Stimulated activated CD4-positive, alpha-beta T cell treated with anti-CD3 and anti-CD28 coated beads, Interleukin-15, amount 100 ng/mL, for 1 hour (primary cell): ENCODE data around the gene ZNF213.

Source experiments
- DNase-seq, 2 donors: peaks; one replicate each; pipeline ENCODE4 v3.0.0-alpha.2; 2020; ENCODE audit warnings: low read depth in 1 of 2, low spot score in 1 of 2

Gene ZNF213, protein sequence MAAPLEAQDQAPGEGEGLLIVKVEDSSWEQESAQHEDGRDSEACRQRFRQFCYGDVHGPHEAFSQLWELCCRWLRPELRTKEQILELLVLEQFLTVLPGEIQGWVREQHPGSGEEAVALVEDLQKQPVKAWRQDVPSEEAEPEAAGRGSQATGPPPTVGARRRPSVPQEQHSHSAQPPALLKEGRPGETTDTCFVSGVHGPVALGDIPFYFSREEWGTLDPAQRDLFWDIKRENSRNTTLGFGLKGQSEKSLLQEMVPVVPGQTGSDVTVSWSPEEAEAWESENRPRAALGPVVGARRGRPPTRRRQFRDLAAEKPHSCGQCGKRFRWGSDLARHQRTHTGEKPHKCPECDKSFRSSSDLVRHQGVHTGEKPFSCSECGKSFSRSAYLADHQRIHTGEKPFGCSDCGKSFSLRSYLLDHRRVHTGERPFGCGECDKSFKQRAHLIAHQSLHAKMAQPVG

DNA sequence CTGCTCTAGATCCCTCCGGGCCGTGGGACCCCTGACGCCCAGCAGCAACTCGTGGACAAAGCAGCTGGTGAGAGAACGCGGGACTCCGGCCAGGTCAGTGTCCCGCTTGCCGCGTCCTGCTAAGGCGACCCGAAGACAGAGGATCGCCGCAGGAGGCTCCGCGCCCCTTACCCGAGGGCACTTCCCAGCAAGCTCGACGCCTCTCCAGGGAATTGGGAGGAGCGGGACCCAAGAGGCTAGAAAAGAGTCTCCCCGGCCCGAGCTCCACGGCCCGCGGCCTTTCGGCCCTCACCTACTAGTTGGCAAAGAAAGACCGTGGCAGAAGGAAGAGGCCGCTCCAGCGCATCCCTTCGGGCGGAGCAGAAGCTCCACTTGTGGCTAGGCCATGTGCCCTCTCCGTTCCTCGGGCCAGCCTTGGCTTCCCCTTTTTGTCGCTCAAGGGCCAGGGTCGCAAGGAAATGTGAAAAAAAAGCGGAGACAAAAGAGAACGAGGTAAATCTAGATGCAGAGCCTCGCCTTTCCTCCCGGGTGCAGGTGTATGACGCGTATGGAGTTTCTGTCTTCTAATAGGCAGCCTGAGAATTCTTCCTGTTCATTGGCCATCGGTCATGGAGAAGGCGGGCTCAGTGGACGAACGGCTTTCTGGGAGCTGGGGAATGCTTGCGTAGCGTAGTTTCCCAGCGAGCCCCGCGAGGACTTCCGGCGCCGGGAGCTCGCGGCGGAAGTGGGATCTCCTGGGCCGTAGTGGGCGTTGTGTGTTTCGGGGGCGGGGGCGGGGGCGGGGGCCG lies at the start of gene ZNF213:
TSS of gene ZNF213 (plus strand) at position 692 of the 788 bp plus-strand sequence. CDS start 2,252 bp downstream, outside the sequence.
- DNase-seq = peak; percentile 76 to 80

DNA sequence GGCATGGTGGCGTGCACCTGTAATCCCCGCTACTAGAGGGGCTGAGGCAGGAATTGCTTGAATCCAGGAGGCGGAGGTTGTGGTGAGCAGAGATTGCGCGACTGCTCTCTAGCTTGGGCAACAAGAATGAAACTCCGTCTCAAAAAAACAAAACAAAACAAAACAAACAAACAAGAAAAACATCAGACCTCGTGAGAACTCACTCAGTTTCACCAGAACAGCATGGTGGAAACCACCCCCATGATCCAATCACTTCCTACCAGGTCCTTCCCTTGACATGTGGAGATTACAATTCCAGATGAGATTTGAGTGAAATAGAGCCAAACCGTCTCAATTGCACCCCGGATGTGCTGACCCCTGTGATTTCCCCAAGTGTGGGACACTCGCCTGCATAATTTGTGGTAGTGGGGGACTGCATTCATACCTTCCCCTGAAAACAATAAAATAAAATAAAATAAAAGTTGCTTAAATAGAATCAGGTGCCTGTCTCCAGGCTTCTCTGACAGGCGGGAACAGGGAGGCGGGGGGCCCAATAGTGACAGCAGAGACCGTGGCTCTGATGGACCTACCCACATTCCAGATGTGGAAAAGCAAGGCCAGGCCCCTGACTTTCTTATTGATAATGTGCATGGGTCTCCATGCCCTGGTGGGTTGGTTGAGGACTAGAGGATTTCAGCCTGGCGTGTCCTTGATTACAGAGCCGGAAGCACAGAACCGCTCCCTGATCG lies 48.8 kb upstream of the ZNF213 start:
- no peak for DNase-seq

DNA sequence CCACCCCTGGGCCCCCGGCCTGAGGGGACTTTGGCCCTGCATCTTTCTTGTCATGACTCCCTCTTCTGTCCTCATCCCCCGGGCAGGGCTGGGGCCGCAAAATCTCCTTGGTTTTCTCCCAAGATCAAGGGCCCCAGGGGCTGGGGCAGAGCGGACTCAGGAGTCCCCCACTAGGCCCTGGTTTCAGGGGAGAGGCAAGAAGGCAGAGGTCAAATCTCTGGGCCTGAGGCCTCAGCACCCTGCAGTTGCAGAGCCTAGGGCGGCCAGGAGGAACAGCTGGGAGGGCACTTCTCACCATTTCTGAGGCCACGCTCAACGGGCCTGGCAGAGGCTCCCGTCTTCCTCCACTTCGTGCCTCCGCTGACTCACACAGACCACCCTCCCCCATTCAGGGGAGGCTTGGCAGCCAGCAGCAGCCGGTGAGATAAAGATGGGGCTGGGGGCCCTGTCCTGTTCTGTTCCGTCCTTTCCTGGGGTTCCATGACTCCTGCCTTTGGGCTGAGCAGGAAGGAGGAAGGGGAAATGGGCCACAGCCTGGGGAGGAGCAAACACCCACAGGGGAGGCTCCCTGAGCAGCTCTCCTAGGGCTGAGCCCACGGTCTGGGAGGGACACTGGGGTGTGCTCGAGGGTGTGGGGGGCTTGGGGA lies 48.1 kb upstream of the ZNF213 start:
- DNase-seq = no peak

DNA sequence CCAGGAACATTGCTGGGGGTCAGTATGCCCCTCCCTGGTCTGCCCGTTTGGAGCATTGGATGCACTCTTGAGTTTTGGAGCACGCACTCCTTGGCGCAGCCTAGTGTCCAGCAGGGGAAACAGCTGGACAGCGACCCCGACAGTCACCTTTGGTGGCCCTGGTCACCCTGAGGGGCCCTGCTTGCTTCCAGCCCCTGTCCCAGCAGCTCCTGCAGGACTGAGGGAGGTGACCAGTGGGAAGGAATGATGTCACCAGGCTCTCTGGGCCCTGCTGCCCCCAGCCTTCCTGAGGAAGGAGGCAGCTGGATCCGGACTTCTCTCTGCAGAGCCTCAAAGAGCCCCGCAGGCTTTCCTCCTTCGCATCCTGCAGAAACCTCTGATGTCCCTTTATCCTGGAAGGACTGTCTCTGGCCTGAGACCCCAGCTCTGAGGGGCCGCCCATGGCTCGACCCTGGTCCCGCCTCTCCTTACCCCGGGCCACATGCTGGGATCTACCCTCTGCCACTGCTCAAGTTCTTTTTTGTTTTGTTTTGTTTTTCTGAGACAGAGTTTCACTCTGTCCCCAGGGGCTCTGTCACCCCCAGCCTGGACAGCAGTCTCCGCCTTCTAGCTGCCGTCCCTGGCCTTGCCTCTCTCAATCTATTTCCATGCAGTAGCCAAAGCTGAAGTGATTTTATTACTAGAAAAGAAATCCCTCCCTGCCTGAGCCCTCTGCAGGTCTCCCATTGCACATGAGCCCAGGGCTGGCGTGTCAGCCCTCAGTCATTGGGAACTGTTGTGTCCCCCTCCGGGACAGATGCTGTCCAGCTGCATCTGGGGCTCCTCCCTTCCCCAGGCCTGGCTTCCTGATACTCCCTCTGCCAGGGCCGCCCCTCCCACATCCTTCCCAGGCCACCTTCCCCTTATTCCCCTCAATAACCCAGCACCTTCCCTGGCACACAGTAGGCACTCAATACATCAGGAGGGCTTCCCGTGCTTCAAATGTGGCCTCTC lies 47.3 kb upstream of the ZNF213 start:
- DNase-seq = no peak

DNA sequence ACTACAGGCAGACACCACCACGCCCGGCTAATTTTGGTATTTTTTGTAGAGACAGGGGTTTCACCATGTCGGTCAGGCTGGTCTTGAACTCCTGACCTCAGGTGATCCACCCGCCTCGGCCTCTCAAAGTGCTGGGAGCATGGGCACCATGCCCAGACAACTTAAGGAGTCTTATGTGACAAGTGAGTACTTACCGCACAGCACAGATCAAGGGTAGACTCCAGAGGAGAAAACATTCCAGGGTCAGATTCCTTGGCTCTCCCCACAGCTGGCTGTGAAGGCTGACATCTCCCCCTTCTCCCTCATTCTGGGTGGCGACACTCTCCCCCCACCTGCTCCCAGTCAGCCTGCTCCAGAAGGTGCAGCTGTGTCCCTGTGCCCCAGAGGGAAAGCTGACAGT lies 46.4 kb upstream of the ZNF213 start:
- no peak for DNase-seq

DNA sequence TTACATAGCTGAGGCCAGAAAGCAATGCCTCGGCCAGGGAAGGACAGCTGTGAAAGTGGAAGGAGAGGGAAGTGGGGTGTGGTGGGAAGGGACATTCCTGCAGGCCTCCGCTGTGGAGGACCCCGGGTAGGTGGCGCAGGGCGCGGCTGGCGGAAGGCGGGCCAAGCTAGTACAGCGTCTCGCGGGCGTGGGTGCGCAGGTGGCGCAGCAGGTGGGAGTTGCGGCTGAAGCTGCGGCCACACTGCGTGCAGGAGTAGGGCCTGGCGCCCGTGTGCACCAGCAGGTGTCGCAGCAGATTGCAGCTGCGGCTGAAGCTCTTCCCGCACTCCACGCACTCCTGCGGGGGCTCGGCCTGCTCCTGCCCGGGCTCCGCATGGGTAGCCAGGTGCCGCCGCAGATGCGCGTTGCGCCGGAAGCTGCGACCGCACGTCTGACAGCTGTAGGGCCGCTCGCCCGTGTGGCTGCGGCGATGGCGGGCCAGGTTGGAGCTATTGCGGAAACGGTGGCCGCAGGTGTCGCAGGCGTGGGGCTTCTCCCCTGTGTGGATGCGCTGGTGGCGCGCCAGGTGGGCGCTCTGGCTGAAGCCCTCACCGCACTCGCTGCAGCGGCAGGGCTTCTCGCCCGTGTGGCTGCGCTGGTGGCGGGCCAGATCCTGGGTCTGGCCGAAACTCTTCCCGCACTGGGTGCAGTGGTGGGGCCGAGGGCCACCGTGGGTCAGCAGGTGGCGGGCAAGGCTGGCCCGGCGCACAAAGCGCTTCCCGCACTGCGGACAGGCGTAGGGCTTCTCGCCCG lies 45.7 kb upstream of the ZNF213 start:
- no peak for DNase-seq

DNA sequence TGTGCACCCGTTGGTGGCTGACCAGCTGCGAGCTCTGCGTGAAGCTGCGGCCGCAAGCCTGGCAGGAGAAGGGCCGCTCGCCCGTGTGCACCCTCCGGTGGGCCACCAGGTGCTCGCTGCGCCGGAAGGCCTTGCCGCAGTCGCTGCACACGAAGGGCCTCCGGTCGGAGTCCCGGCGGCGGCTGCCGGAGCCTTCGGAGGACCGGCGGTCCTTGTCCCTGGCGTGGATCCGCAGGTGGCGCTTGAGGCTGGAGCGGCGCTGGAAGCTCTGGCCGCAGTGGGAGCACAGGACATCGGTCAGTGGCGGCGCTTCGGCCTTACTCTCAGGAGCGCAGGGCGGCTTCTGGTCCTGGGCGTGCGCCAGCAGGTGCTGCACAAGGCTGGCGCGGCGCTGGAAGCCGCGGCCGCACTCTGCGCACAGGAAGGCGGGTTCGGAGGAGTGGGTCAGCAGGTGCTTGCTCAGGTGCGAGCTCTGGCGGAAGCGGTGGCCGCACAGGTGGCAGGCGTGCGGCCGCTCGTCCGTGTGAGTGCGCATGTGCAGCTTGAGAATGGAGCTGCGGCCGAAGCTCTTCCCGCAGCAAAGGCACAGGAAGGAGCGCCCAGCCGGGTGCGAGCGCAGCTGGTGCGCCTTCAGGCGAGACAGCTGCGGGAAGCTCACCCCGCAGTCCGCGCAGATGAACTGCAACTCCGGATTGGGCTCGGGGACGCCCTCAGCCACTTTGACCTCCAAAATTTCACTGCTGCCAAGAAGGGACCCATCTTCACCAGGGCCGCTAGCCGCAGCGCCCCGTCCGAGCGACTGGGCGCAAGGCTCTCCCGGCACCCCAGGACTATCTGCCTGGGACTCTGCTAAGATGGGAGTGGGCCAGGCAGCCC lies 44.9 kb upstream of the ZNF213 start:
- DNase-seq = no peak

DNA sequence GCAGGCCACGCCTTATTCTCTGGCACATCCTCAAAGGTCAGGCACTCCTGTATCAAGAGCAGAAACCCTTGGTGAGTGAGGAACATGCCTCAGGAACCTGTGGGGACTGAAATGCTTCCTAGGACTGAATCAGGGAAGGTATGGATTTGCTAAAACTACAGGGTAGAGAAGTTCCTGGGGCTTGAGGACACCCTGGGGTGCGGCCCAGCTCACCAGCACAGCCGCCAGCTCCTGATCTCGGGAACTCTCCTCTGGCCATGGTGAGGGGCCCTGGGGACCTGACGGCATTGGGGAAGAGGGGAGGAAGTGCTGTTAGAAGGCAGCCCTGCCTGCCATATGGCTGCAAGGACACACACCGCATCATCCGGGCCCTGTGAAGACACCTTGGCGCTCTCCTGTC lies 43.3 kb upstream of the ZNF213 start:
- no peak for DNase-seq

DNA sequence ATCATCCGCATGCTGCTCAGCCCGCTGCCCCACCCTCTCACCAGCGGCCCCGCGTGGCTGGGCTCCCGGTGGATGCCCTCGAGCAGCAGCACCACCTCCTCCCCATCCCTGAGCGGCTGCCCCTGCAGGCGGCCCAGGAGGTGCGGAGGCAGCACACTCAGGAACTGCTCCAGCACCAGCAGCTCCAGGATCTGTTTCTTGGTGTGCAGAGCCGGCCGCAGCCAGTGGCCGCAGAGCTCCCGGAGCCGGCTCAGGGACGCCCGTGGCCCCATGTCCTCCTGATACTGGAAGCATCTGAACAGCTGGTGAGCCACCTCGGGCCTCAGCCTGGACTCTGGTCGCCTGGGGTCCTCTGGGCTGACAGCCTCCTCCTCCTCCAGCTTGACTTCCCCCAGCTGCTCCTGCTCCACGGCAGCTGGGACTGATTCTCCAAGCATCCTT lies 42.3 kb upstream of the ZNF213 start:
- DNase-seq = no peak

DNA sequence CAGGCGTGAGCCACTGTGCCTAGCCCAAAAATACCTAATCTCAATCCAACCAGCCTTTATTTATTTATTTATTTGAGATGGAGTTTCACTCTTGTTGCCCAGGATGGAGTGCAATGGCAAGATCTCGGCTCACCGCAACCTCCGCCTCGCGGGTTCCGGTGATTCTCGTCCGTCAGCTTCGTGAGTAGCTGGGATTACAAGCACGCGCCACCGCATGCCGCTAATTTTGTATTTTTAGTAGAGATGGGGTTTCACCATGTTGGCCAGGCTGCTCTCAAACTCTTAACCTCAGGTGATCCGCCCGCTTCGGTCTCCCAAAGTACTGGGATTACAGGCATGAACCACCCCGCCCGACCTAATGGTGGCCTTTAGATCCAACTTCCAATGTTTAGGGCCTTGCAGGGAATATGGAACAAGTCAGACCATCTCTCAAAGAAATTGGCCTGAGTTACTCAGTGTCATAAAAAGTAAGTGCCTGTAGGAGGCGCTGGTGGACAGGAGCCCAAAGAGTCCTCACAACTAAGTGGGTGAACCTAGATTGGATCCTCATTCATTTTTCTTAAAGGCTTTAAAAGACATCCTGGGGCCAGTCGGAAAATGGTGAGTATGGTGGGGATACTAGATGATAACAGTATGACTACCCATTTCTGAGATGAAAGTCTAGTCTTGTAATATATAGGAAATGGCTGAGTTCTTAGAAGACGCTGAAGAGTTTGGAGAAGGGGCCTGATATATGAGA lies 40.4 kb upstream of the ZNF213 start:
- no peak for DNase-seq

DNA sequence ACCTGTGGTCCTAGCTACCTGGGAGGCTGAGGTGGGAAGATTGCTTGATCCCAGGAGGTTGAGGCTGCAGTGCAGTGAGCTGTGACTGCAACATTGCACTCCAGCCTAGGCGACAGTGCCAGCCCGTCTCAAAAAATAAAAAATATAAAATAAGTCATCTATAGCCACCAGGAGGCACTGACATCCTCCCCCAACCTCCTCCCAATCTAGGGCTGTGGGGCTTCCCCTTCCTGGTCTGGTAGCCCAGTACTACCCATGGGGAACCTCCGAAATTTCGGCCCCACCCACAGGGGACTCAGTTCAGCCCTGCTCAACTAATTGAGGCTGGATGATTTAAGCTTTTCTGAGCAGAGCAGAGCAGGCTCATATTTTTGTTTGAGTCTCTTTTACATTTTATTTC lies 39.0 kb upstream of the ZNF213 start:
- no peak for DNase-seq

DNA sequence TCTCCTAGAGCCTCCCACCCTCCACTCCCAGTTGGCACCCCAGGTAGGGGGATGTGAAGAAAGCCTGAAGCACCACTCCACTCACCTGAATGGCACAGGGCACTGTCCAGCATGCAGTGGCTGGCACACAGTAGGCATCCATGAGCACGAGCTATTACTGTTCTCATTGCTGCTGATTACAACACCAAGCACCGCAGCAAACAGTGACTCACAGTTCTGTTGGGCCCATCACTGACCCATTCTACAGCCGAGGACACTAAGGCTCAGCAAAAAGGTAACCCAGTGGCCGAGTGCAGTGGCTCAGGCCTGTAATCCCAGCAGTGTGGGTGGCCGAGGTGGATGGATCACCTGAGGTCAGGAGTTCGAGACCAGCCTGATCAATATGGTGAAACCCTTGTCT lies 38.5 kb upstream of the ZNF213 start:
- DNase-seq = no peak

DNA sequence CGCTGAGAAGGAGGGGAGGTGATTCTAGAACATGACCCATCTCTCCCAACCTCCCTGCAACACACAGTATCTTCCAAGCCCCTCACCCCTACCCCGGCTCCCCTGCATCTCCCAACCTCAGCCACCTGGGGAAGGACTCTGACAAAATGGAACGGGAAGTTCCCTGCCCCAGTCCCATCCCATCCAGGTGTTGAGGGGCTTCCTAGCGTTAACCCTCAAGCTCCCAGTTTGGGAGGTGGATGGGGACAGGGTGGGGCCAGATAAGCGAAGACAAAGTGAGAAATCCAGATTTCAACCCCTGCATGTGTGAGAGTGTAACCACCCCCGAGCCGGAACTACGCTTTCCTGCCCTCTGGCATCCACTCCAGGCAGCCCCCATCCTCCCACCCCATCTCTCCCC lies 37.6 kb upstream of the ZNF213 start:
- DNase-seq = no peak

DNA sequence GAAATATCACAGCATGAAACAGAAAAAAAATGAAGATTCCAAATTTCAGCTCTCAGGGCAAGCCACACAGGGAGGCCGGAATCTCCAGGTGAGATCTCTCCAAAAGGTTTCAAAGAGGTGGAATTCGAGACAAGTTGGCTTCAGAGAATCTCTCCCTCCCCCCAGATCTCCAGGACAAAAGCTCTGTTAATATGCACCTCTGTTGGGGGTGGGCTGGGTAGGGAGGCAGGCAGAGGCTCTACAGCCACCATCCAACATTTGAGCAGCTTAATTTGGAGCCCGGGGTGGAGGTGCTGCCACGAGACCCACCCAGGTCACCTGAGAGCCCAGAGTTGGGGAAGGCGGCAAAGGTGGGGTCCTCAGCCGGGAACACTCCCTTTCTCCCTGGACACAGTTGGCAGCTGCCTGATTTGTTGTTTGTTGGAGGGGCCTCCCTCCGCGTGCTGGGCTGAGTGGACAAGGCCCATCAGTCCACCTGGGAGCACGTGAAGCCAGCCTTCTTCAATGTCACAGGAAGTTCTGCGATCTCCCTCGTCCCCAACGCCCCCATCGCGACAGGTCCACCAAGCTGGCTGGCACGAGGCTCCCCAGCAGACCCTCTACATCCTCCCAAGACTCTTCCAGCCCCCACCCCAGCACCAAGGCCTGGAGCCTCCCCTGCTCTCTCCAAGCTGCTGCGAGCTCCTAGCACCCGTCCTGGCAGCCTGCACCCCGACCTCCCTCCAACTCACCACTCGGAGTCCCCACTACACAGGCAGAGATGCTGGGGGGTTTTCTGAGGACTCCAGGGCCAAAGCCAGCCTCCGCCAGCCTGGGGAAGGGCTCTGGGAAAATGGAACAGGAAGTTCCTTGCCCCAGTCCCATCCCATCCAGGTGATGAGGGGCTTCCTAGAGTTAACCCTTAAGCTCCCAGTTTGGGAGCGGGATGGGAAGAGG lies 36.1 kb upstream of the ZNF213 start, which contains the start of gene ZSCAN10:
TSS of gene ZSCAN10 (minus strand) at position 836 of the 936 bp plus-strand sequence. CDS start 6,357 bp downstream, outside the sequence.
- no peak for DNase-seq

DNA sequence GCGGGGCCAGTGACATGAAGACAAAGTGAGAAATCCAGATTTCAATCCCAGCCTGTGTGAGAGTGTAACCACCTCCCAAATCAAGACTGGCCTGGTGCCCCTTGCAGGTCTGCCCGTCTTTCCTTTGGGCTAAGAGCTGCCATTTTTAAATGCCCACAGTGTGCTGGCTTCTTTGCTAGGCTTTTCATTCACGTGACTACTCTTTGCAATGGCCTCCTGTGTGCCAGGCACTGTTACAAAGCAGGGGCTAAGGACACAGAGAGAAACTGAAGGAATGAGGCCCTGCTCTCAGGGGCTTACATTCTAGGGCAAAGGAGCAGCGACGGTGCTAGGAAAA lies 35.5 kb upstream of the ZNF213 start:
- no peak for DNase-seq
